Right cardiac atrium (tissue), 5 donors: ENCODE measurements around the gene U2AF1L4. TPM values are rescaled to one million over a fixed set of nuclear protein-coding genes. Genes with fewer than 3 reads are reported as not detected.
"Not testable (repeated sequence)": the region's sequence is repeated elsewhere in the genome, so short reads cannot be mapped to it uniquely, and the experiment has no call there.

ENCODE experiments used
- ATAC-seq, 2 donors: fragments of 200-7000 bp; cut with Tn5 transposase; one replicate each; pipeline versions ENCODE4 v1.8.0 to v1.9.1; 2020; ENCODE audit warnings: moderate library complexity in 2 of 2, mild to moderate bottlenecking in 1 of 2
- DNase-seq, 3 donors: peaks; one replicate each; pipeline ENCODE4 v3.0.0-alpha.2; 2020
- H3K27ac ChIP-seq: one replicate; pipeline ENCODE4 v1.5.1; 2013; ENCODE audit warnings: mild to moderate bottlenecking, low read length, control low read depth, moderate library complexity
- H3K27me3 ChIP-seq: one replicate; pipeline ENCODE4 v1.6.1; 2013; ENCODE audit not compliant: control insufficient read depth, insufficient read depth
- H3K4me1 ChIP-seq: one replicate; pipeline ENCODE4 v1.6.1; 2013; ENCODE audit warnings: low read length; ENCODE audit not compliant: control insufficient read depth, insufficient read depth
- H3K4me3 ChIP-seq: one replicate; pipeline ENCODE4 v1.5.1; 2013; ENCODE audit warnings: low read length, control low read depth
- H3K9me3 ChIP-seq: one replicate; pipeline ENCODE4 v1.6.1; 2013; ENCODE audit warnings: low read length; ENCODE audit not compliant: control insufficient read depth
- WGBS: extraction: QIAGEN DNeasy Blood & Tissue Kit; methylation state at CpG from one replicate; pipeline ENCODE4 v1.1.7; 2013; 5-methylcytosine and 5-hydroxymethylcytosine counted together
- intact Hi-C, 4 donors: fragments of 100-400 bp; cut with DNase I; formaldehyde crosslinking; loops; one replicate each; pipeline versions ENCODE4 v1.11.0 to v1.14.0; 2022 to 2023
- polyA plus RNA-seq: library from polyadenylated mRNA; stranded (reverse); fragments of 200-250 nt; gene quantifications from one replicate; pipeline ENCODE4 v1.2.3, GENCODE V29; 2013
- total RNA-seq, 4 donors: library from RNA; stranded (reverse); fragmentation: NEBNext Ultra II Directional; extraction: Animal tissue kit (Norgen Biotek cat#: 25700); gene quantifications; one replicate each; pipeline ENCODE4 v1.2.1, GENCODE V29; 2021
- donor health status: healthy with polysubstance abuse.
- donor health status: DM: no; HTN: yes; CAD: no.
- donor health status: DM: no; HTN: no; CAD: no.
- donor health status: DM: no; HTN: yes; CAD: no; lungs with severe emphysema.
- donor health status: DM: yes; HTN: yes; CAD: no.

U2AF1L4 gene
- total and polyA plus RNA-seq, 5 donors: 19.6 to 32.3 (median 25.6) TPM

GRCh38 chr19:35779033-35779432, 33.8 kb upstream of the U2AF1L4 start:
- Histone ChIP-seq H3K27me3 (no peaks in the 10 kb centered on the region), H3K27ac (no peak overlapping the region), H3K4me3 (no peak overlapping the region), H3K9me3 (no peaks in the 10 kb centered on the region), H3K4me1 (peaks cover 4% of the 10 kb centered on the region)
- DNase-seq (no peak), ATAC-seq (no peak)
- intact Hi-C loops: no loop called here
- 92% methylated on average over 8 of the region's 8 CpGs for WGBS

DNA sequence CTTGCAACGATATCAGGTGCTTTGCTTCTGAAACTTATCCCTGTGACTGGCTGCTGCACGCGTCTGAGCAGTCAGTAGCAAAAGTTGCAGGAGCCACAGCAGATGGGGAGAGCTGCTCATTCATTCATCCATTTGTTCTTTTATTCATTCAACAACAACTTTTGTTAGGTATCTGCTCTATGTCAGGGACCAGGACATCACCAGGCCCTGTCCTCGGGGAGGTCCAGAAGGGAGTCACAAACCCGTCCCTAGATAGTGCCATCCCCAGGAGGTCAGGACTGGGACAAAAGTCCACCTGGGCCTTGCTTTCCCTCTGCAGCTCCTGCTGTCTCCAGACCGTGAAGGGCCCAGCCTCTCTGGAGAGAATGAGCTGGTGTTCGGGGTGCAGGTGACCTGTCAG, 32.7 kb upstream of the U2AF1L4 start:
- DNase-seq: no peak
- Histone ChIP-seq H3K27me3 (no peaks in the 10 kb centered on the region), H3K4me1 (peaks cover 4% of the 10 kb centered on the region), H3K9me3 (no peaks in the 10 kb centered on the region), H3K4me3 (no peak overlapping the region), H3K27ac (no peak overlapping the region)
- 94% methylated on average over 7 of the region's 7 CpGs for WGBS
- ATAC-seq: no peak
- intact Hi-C loops: no loop called here

- intact Hi-C loops: no loop called here
- Histone ChIP-seq H3K27ac (no peak overlapping the region), H3K4me1 (peaks cover 4% of the 10 kb centered on the region), H3K27me3 (no peaks in the 10 kb centered on the region), H3K9me3 (no peaks in the 10 kb centered on the region), H3K4me3 (no peak overlapping the region)
- DNase-seq (peak in 1 of 3 donors; percentile 45), ATAC-seq (no peak)
- whole genome bisulfite sequencing: 67% methylated on average over 19 of the region's 19 CpGs
Measured at GRCh38 chr19:35777086-35777841, 32.0 kb upstream of the U2AF1L4 start.

GRCh38 chr19:35776102-35776788, 31.0 kb upstream of the U2AF1L4 start:
- H3K27ac ChIP-seq: no peak overlapping the region
- H3K9me3 ChIP-seq: no peaks in the 10 kb centered on the region
- H3K4me1 ChIP-seq: peaks cover 4% of the 10 kb centered on the region
- 52% methylated on average over 13 of the region's 13 CpGs for WGBS
- peak overlapping the region; percentile 97 for H3K4me3 ChIP-seq
- peak in 1 of 3 donors; percentile 23 for DNase-seq
- no peaks in the 10 kb centered on the region for H3K27me3 ChIP-seq
- intact Hi-C loops: no loop called here
- ATAC-seq: no peak

DNA sequence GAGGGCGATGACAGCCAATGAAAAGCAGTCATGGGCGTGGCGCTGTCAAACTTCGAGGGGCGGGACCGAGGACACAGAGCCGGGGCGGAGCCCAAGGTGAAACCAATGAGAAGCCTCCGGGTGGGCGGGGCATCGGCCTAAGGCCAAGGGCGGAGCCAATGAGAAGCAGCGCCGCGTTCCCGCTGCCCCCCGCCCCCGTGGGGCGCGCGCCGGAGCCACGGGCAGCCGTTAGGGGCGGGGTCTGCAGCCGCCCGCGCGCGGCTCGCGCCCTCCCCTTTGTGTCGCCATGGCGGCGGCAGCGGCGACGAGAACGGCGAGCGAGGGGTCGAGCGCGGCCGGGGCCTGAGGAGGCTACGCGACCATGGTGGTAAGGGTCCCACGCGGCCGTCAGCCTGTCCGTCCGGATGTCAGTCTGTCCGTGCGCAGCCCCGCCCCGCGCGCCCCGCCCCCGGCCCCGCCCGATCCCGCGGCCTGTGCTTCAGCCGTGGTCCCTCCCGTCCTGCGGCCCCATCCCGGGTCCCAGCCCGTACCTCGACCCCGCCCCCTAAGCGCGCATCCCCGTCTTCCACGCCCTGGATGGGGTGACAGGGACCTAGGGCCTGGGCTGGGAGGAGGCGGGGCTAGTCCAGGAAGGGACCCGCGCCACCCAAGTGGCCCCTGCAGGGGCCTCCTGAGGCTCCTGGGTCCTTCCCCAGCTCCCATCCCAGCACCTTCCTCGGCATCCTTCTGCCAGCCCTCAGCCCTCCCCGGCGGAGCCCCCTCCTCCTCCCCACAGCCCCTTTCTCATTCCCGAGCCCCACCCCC, 30.3 kb upstream of the U2AF1L4 start, which contains the start of gene ARHGAP33:
TSS of gene ARHGAP33 (plus strand) at position 267 of the 804 bp plus-strand sequence. CDS start at position 362, 95 bp downstream.
- 1% methylated on average over 82 of the region's 82 CpGs for WGBS
- ATAC-seq (peak; percentile 98 to 99), DNase-seq (peak; percentile 99 to 100 (median 100))
- intact Hi-C loops: no loop called here
- no peaks in the 10 kb centered on the region for H3K9me3 ChIP-seq
- H3K4me3 ChIP-seq: peak within 1 kb of the TSS; percentile 97
- H3K27ac ChIP-seq: no peak within 1 kb of the TSS
- no peaks in the 10 kb centered on the region for H3K27me3 ChIP-seq
- H3K4me1 ChIP-seq: peaks cover 4% of the 10 kb centered on the region

DNA sequence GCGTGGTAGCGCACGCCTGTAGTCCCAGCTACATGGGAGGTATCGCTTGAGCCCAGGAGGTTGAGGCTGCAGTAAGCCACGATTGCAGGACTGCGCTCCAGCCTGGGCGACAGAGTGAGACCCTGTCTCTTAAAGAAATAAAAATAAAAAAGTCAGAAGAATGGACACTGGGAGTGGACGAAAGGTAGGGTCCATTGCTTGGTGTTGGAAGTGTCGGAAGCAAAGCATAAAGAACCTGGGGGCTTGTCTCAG, 29.8 kb upstream of the U2AF1L4 start:
- H3K4me1 ChIP-seq: peaks cover 4% of the 10 kb centered on the region
- H3K4me3 ChIP-seq: peak overlapping the region; percentile 97
- no peaks in the 10 kb centered on the region for H3K9me3 ChIP-seq
- 13% methylated on average over 9 of the region's 9 CpGs for WGBS
- intact Hi-C loops: no loop called here
- H3K27me3 ChIP-seq: no peaks in the 10 kb centered on the region
- DNase-seq (no peak), ATAC-seq (peak in 1 of 2 donors; percentile 10)
- no peak overlapping the region for H3K27ac ChIP-seq

DNA sequence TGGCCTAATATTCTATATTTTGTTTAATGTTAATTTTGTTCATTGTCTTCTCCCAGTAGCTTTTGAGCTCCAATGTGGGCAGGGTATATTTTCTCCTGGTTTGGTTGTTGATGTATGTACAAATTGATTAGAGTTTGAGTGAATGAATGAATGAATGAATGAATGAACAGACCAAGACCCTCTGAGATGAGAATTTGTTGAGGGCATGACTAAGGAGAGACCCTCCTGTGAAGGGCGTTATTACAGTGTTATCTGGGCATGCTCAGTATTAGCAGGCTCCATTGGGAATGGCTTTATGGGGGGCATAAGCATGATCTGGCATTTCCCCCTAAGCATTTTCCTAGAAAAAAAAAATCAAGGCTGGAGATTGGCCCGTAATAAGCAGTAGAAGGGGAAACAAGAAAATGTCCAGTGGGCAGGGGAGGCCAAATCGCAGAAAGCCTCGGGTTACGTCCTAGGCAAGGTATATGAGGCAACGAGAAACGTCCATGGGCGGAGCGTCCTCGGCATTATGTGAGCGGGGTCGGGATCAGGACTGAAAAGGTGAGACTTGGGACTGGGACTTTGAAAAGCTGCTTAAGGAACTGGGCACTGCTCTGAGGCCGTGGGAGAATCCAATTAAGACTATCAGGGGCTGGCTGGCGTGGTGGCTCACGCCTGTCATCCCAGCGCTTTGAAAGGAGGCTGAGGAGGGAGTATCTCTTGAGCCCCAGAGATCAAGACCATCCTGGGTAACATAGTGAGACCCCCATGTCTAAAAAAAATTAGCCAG, 29.2 kb upstream of the U2AF1L4 start:
- intact Hi-C loops: no loop called here
- peak overlapping the region; percentile 97 for H3K4me3 ChIP-seq
- H3K27ac ChIP-seq: no peak overlapping the region
- ATAC-seq (no peak), DNase-seq (peak in 1 of 3 donors; percentile 51)
- no peaks in the 10 kb centered on the region for H3K27me3 ChIP-seq
- whole genome bisulfite sequencing: 36% methylated on average over 16 of the region's 16 CpGs
- H3K4me1 ChIP-seq: peaks cover 4% of the 10 kb centered on the region
- no peaks in the 10 kb centered on the region for H3K9me3 ChIP-seq

DNA sequence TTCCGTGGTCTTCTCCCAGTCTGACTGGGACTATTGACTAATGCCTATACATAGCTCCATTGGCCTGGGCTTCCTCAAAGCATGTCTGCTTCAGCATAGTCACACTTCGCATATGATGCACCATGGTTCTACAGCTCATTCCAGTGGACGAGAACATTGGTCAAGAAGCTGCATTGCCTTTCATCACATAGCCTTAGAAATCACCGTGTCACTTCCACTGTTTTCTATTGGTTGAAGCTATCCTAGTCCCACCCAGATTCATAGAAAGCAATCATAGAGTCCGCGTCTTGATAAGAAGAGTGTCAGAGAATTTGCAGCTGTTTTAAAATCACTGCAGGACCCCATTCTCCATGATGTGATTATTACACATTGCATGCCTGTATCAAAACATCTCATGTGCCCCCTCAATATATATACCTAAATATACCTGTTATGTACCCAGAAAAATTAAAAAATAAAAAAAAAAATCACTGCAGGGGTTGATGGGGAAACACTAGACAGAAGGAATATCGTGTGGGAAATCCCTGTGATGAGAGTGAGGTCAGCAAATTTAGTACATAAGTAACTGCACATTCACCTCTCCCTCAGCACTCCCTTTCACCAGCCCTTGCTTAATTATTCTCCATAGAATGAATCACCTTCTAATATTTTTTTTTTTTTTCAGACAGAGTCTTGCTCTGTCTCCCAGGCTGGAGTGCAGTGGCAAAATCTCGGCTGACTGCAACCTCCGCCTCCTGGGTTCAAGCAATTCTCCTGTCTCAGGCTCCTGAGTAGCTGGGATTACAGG, 28.0 kb upstream of the U2AF1L4 start:
- ATAC-seq (no peak), DNase-seq (no peak)
- intact Hi-C loops: no loop called here
- Histone ChIP-seq H3K27ac (no peak overlapping the region), H3K27me3 (no peaks in the 10 kb centered on the region), H3K9me3 (no peaks in the 10 kb centered on the region), H3K4me3 (no peak overlapping the region), H3K4me1 (peaks cover 4% of the 10 kb centered on the region)
- WGBS: 36% methylated on average over 9 of the region's 9 CpGs

DNA sequence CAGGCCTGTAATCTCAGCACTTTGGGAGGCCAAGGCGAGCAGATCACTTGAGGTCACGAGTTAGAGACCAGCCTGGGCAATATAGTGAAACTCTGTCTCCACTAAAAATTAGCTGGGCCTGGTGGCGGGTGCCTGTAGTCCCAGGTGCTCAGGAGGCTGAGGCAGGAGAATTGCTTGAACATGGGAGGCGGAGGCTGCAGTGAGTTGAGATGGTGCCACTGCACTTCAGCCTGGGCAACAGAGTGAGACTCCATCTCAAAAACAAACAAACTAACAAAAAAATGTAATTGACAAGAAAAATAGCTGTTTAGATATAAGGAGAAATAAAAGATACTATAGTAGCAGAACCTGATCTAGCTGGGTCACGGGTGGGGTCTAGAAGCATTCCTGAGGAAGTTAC, 27.1 kb upstream of the U2AF1L4 start:
- intact Hi-C loops, H3K4me1 ChIP-seq, H3K9me3 ChIP-seq: not testable (repeated sequence)

DNA sequence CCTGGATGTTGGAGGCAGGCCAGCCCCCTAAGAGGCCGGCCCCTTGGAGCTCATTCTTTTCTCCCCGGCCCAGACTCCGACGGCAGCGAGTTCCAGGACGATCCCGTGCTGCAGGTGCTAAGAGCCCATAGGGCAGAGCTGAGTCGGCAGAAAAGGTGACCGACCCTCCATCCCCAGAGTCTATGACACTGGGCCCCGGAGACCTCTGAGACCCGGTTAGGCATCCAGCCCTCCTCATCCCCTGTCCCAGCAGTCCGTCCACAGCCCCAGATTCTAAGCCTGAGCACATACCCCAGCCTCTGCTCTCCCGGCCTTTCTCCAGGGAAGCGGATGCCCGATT, 22.8 kb upstream of the U2AF1L4 start:
- intact Hi-C loops: no loop called here
- Histone ChIP-seq H3K4me3 (no peak overlapping the region), H3K27me3 (no peaks in the 10 kb centered on the region), H3K9me3 (no peaks in the 10 kb centered on the region), H3K27ac (no peak overlapping the region), H3K4me1 (no peaks in the 10 kb centered on the region)
- 64% methylated on average over 15 of the region's 15 CpGs for WGBS
- DNase-seq: no peak
- no peak for ATAC-seq

More for the DNA sequence above, 27.1 kb upstream of the U2AF1L4 start:
- 94% methylated on average over 5 of the region's 5 CpGs for WGBS
- not testable (repeated sequence) for ATAC-seq, H3K4me3 ChIP-seq, DNase-seq, H3K27me3 ChIP-seq, H3K27ac ChIP-seq
